Epithelial cell of alveolus of lung (primary cell): ENCODE results near the gene MTNR1B. TPM values are rescaled to one million over a fixed set of nuclear protein-coding genes. Genes with fewer than 3 reads are reported as not detected.

Source experiments
- total RNA-seq: library from RNA; depleted of rRNA; stranded (reverse); fragments of >200 nt; gene quantifications from 2 replicates; pipeline ENCODE4 v1.2.1, GENCODE V29; 2015

The MTNR1B gene
- total RNA-seq = not detected in 2 replicates

GRCh38 chr11:92969634-92970347, at the start of gene MTNR1B:
Gene MTNR1B, plus strand, starts transcription at chr11:92969651. Its CDS starts 75 bp downstream, at chr11:92969726.

Other genes starting within 250 kb of the MTNR1B start
- 8.3 and 14.4 TPM in 2 replicates for gene SLC36A4, start 228.3 kb downstream of the MTNR1B start, total RNA-seq